Neural crest cell (in vitro differentiated cells): Measurements from ENCODE around the gene FKBP6. TPM values are rescaled to one million over a fixed set of nuclear protein-coding genes. Genes with fewer than 3 reads are reported as not detected.
"Not testable (repeated sequence)": the region's sequence is repeated elsewhere in the genome, so short reads cannot be mapped to it uniquely, and the experiment has no call there.

Experiments
- DNase-seq: peaks from one replicate; pipeline ENCODE4 v3.0.0; 2021; ENCODE audit warnings: low read depth, mixed read lengths, low spot score
- H3K27ac Mint-ChIP-seq: one replicate; pipeline ENCODE4 v1.8.0; 2021; ENCODE audit warnings: mild to moderate bottlenecking, mixed read lengths; ENCODE audit not compliant: unreplicated experiment
- H3K27me3 Mint-ChIP-seq: 2 replicates; pipeline ENCODE4 v1.8.0; 2021; ENCODE audit warnings: low read depth, mild to moderate bottlenecking, mixed read lengths
- H3K36me3 Mint-ChIP-seq: 2 replicates; pipeline ENCODE4 v1.8.0; 2021; ENCODE audit warnings: low read depth, mild to moderate bottlenecking, mixed read lengths
- H3K4me1 Mint-ChIP-seq: 2 replicates; pipeline ENCODE4 v1.8.0; 2021; ENCODE audit warnings: mixed read lengths
- H3K4me3 Mint-ChIP-seq: one replicate; pipeline ENCODE4 v1.8.0; 2021; ENCODE audit warnings: mild to moderate bottlenecking, mixed read lengths
- H3K9me3 Mint-ChIP-seq: 2 replicates; pipeline ENCODE4 v1.8.0; 2021; ENCODE audit warnings: mixed read lengths
- total RNA-seq: library from RNA; stranded (reverse); gene quantifications from 2 replicates; pipeline ENCODE4 v1.2.1, GENCODE V29; 2021
- TF ChIP-seq, protein P1 (sequence below): fragments of 200-600 bp; sonication (generic); conservative IDR thresholded peaks from 2 replicates; pipeline ENCODE4 v1.5.0; 2021; ENCODE audit warnings: antibody characterized with exemption, mild to moderate bottlenecking

The FKBP6 gene
- total RNA-seq, 1 donor from 2014 or later = not detected

DNA sequence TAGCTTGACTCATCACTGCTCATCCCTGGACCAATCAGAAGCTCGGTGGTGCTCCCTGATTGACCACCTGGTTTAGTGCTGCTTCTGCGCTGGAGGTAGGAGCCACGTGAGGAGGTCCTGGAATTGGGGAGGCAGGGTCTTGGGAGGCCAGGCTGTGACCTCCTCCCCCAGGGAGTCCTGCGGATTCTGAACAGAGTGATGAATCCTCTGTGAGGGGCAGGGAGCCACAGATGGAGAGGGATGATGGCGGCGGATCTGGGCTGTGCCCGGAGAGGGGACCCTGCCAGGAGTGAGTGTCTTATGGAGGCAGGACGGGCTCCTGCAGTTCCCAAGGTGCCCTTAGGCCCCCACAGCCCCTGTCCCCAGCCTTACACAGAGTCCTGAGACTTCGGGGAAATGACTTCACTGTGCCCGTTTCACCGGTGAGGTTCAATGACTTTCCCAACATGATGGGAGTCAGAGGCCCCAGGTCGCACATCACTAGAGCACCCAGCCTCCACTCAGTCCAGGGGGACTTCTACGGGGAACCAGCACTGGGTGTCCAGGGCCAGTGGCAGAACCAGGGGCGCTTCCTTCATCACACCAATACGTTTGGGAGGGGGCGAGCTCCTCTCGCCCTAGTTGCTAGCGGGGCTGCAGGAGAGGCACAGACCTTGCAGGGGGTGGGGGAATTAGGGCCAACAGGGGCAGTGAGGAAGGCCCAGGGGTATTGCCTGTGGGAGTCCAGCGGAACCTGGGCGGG, 48.9 kb downstream of the FKBP6 start:
- Mint-ChIP-seq H3K4me3 (no peak overlapping the region), H3K27me3 (peaks cover 2% of the 10 kb centered on the region), H3K27ac (no peak overlapping the region), H3K4me1 (no peaks in the 10 kb centered on the region), H3K36me3 (no peaks in the 10 kb centered on the region), H3K9me3 (no peaks in the 10 kb centered on the region)
- DNase-seq = no peak
- TF ChIP-seq, protein P1, sequence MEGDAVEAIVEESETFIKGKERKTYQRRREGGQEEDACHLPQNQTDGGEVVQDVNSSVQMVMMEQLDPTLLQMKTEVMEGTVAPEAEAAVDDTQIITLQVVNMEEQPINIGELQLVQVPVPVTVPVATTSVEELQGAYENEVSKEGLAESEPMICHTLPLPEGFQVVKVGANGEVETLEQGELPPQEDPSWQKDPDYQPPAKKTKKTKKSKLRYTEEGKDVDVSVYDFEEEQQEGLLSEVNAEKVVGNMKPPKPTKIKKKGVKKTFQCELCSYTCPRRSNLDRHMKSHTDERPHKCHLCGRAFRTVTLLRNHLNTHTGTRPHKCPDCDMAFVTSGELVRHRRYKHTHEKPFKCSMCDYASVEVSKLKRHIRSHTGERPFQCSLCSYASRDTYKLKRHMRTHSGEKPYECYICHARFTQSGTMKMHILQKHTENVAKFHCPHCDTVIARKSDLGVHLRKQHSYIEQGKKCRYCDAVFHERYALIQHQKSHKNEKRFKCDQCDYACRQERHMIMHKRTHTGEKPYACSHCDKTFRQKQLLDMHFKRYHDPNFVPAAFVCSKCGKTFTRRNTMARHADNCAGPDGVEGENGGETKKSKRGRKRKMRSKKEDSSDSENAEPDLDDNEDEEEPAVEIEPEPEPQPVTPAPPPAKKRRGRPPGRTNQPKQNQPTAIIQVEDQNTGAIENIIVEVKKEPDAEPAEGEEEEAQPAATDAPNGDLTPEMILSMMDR = no peak

DNA sequence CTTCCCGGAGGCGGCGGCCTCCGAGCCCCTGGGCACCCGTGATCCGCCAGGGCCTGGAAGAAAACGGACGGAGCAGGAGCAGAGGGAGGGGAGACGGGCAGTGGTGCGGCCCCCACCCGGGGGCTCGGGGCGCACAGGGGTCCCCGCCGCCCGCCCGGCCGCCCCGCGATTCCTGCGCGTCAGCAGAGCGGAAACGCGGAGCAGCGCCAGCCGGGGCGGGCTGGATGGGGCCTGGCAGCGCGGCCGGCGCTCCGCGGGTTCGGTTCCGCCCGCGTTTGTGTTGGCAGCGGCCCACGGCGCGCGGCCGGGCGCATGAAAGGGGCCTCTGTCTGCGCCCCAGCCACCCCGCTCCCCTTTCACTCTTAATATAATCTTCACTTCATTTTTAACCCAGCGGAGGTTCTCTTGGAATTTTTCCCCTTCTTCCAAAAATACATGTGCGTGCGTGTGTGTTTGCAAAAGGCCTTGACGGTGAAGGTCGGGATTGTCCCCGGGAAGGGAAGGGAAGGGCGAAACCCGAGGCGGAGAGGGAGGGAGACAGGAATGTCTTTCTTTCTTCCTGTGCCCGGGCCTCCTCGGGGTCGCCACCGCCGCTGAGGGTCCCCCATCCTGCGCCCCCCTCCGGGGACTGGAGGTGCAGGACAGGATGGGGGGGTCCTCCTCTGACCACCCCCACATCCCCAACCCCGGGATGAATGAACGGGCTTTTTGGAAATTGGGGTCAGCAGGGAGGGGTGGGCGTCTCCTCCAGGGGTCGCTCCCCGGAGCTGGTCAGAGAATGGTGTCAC, 49.6 kb downstream of the FKBP6 start:
- not testable (repeated sequence) for H3K9me3 Mint-ChIP-seq, H3K4me3 Mint-ChIP-seq, DNase-seq

DNA sequence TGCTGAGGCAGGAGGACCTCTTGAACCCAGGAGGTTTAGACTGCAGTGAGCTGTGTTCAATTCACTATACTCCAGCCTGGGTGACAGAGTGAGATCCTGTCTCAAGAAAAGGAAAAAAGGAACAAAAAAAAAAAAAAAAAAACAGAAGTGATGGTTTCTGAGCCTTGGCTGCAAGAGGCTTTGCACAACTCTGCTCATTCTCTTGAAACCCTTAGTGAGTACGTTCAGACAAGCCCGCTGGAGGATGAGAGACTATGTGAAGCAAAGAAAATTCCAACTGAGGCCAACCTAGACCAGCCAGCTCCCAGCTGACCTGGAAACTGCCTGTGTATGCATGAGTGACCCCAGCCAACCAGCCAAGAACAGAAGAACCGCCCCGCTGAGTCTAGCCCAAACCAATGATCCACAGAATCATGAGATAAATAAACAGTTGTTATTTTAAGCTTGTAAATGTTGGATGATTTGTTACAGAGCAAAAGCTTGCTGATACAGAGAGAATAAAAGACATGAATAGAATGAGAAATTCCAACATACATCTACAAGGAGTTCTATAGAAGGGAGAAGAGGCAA, 55.1 kb downstream of the FKBP6 start:
- DNase-seq = no peak
- Mint-ChIP-seq H3K4me3 (no peak overlapping the region), H3K4me1 (no peaks in the 10 kb centered on the region), H3K9me3 (peaks cover 7% of the 10 kb centered on the region), H3K36me3 (peaks cover 4% of the 10 kb centered on the region), H3K27me3 (peaks cover 2% of the 10 kb centered on the region), H3K27ac (no peak overlapping the region)
- TF ChIP-seq, protein P1 = no peak

More for the DNA sequence above, 49.6 kb downstream of the FKBP6 start:
- H3K27me3 Mint-ChIP-seq, H3K36me3 Mint-ChIP-seq, H3K27ac Mint-ChIP-seq, H3K4me1 Mint-ChIP-seq: not testable (repeated sequence)

DNA sequence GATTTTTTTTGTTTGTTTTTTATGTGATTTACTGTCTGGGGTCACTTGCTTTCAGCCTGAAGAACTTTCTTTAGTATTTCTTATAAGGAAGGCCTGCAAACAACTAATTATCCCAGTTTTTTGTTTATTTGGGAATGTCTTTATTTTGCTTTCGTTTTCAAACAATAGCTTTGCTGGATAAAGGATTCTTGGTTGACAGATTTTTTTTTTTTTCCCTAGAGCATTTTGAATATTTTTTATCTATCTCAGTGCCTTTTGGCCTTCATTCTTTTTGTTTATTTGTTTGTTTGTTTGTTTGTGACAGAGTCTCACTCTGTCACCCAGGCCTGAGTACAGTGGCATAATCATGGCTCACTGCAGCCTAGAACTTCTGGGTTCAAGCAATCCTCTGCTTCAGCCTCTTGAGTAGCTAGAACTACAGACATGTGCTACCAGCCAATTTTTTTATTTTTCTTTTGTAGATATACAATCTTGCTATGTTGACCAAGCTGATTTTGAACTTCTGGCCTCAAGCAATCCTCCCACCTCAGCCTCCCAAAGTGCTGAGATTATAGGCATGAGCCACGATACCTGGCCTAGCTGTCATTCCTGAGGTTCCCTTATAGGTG, 59.4 kb downstream of the FKBP6 start:
- Mint-ChIP-seq H3K4me3 (no peak overlapping the region), H3K4me1 (no peaks in the 10 kb centered on the region), H3K9me3 (peaks cover 11% of the 10 kb centered on the region), H3K27ac (no peak overlapping the region), H3K27me3 (peaks cover 3% of the 10 kb centered on the region), H3K36me3 (peaks cover 8% of the 10 kb centered on the region)
- DNase-seq = no peak
- TF ChIP-seq, protein P1 = no peak

DNA sequence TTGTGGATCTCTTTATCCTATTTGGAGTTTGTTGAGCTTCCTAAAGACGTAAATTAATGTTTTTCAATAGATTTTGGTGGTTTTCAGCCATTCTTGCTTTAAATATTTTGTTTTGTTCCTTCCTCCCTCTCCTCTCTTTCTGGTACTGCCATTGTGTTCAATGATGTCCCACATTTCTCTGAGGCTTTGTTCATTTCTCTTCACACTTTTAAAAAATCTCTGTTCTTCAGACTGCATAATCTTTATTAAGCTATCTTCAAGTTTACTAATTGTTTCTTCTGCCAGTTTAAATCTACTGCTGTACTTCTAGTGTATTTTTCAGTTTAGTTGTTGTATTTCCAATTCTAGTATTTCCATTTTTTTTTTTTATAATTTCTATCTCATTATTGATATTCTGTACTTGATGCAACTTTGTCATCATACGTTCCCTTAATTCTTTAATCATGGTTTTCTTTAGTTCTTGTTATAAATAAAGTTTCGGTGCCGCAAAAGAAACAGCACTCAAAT, 60.0 kb downstream of the FKBP6 start:
- no peak overlapping the region for H3K27ac Mint-ChIP-seq
- H3K4me1 Mint-ChIP-seq = no peaks in the 10 kb centered on the region
- no peak overlapping the region for H3K4me3 Mint-ChIP-seq
- peaks cover 11% of the 10 kb centered on the region for H3K9me3 Mint-ChIP-seq
- H3K27me3 Mint-ChIP-seq = peaks cover 3% of the 10 kb centered on the region
- H3K36me3 Mint-ChIP-seq = peaks cover 8% of the 10 kb centered on the region
- TF ChIP-seq, protein P1 = no peak
- DNase-seq = no peak
